ENCODE results near the gene PCCA. TPM values are rescaled to one million over a fixed set of nuclear protein-coding genes. Genes with fewer than 3 reads are reported as not detected.
"Not testable (repeated sequence)": the region's sequence is repeated elsewhere in the genome, so short reads cannot be mapped to it uniquely, and the experiment has no call there.

Gene PCCA
- total RNA-seq, 4 donors from 2014 or later = 29.5 to 55.5 (median 38.3) TPM

DNA sequence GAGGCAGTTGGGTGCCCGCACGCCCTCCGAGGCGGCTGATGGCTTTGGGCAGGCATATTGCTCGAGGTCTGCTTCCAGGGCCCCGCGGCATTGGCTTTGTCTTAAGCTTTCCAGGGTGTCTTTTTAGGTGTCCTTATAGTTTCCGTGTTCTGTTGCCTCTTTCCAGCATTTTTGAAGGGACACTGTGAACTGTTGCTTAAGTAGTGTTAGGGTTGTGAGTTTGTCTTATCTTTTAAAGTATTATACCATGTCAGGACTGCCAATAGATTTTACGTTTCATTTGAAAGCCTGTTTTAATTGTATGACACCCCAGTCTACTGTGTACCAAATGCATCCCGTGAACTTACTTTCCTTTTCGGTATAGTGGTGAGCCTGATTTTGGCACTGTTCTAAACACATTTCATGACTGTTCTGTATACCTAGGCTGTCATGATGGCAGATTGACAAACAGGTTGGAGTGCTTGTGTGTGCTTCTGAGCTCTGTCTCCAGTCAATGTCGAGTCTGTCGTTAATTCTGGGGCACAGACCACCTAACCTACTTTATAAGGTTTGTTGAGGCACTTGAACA is 656 bp downstream of the PCCA start:
- WGBS, 2 donors = 1 to 4% methylated on average over 12 to 13 of the region's 13 CpGs
- no peaks in the 10 kb centered on the region for H3K9me3 ChIP-seq
- no peak for DNase-seq (ENCODE audit: low spot score in 2 of 2)

DNA sequence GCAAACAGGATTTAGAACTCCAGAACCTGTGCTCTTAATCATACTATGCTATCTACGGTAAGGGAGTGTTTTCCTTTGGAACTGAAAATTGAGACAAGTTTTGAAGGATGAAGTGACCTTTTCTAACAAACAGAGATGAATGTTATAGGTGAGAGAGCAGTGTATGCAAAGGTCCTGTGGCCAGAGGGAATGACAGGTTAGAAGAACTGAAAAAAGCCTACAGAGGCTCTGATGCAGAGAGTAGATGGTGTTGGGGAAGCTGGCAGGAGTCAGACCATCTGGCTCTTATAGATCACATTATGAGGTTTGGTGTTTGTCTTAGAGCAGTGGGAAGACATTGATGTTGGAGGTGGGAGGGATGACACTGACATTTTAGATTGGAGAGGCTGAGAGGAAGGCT is 2.0 kb downstream of the PCCA start:
- WGBS, 2 donors = 84 to 100% methylated on average over 1 of the region's 1 CpG
- no peaks in the 10 kb centered on the region for H3K27me3 ChIP-seq
- H3K27ac ChIP-seq = no peak overlapping the region
- peaks cover 0 to 5% (median 0%) of the 10 kb centered on the region in 3 donors for H3K36me3 ChIP-seq
- TF ChIP-seq, protein P1, sequence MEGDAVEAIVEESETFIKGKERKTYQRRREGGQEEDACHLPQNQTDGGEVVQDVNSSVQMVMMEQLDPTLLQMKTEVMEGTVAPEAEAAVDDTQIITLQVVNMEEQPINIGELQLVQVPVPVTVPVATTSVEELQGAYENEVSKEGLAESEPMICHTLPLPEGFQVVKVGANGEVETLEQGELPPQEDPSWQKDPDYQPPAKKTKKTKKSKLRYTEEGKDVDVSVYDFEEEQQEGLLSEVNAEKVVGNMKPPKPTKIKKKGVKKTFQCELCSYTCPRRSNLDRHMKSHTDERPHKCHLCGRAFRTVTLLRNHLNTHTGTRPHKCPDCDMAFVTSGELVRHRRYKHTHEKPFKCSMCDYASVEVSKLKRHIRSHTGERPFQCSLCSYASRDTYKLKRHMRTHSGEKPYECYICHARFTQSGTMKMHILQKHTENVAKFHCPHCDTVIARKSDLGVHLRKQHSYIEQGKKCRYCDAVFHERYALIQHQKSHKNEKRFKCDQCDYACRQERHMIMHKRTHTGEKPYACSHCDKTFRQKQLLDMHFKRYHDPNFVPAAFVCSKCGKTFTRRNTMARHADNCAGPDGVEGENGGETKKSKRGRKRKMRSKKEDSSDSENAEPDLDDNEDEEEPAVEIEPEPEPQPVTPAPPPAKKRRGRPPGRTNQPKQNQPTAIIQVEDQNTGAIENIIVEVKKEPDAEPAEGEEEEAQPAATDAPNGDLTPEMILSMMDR (IDR thresholded peaks at IDR 0.05) = no peak
- TF ChIP-seq POLR2A (IDR thresholded peaks at IDR 0.05) = no peak
- TF ChIP-seq EP300 (IDR thresholded peaks at IDR 0.05) = no peak
- H3K4me1 ChIP-seq = peaks cover 0 to 33% (median 3%) of the 10 kb centered on the region in 4 donors
- peaks cover 0 to 3% (median 0%) of the 10 kb centered on the region in 4 donors for H3K9me3 ChIP-seq
- no peak overlapping the region for H3K4me3 ChIP-seq
- DNase-seq (ENCODE audit: low spot score in 2 of 2) = no peak

More for the DNA sequence above, 656 bp downstream of the PCCA start:
- Histone ChIP-seq H3K27ac (peak overlapping the region; percentile 45 to 91 (median 67)), H3K27me3 (no peaks in the 10 kb centered on the region), H3K4me3 (peak overlapping the region; percentile 58 to 98 (median 75)), H3K36me3 (no peaks in the 10 kb centered on the region), H3K4me1 (peaks cover 0 to 33% (median 3%) of the 10 kb centered on the region in 4 donors)
- TF ChIP-seq EP300 (IDR thresholded peaks at IDR 0.05) (no peak), POLR2A (IDR thresholded peaks at IDR 0.05) (no peak)
- TF ChIP-seq, protein P1 (IDR thresholded peaks at IDR 0.05) = no peak

DNA sequence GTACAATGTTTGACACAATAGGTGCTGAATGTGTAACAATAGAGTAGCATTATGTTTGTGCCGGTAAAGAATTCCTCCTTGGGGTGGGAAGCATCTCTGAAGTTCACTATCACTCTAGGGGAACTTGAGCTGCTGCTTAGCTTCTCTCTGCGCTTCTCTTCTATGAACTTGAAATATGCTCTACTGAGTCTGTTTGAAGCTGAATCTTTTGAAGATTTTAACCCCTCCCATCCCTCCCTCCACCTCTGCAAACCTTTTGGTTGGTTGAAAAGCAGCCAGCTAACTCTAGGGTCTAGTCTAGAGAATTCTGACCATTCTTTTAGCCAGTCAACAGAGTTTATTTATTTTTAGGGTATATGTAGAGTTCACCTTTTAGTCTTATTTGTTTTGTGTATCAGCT is 2.5 kb downstream of the PCCA start:
- TF ChIP-seq, protein P1 (IDR thresholded peaks at IDR 0.05) = no peak
- TF ChIP-seq POLR2A (IDR thresholded peaks at IDR 0.05) = no peak
- no peak for TF ChIP-seq EP300 (IDR thresholded peaks at IDR 0.05)
- DNase-seq (ENCODE audit: low spot score in 2 of 2) = no peak
- peaks cover 0 to 3% (median 0%) of the 10 kb centered on the region in 4 donors for H3K9me3 ChIP-seq
- H3K4me1 ChIP-seq = peaks cover 0 to 33% (median 3%) of the 10 kb centered on the region in 4 donors
- H3K4me3 ChIP-seq = no peak overlapping the region
- H3K27me3 ChIP-seq = no peaks in the 10 kb centered on the region
- peaks cover 0 to 5% (median 0%) of the 10 kb centered on the region in 3 donors for H3K36me3 ChIP-seq
- H3K27ac ChIP-seq = no peak overlapping the region
- WGBS, 2 donors = 73 to 78% methylated on average over 2 of the region's 2 CpGs

DNA sequence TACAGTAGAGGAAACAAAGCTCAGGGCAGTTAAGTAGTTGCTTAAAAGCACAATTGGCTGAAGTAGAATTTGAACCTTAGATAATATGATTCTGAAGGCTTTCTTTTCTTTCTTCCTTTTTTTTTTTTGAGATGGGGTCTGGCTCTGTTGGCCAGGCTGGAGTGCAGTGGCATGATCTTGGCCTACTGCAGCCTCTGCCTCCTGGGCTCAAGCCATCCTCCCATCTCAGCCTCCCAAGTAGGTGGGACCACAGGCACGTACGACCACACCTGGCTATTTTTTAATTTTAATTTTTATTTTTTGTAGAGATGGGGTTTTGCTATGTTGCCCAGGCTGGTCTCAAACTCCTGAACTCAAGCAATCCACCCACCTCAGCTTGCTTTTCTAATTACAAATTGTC is 3.4 kb downstream of the PCCA start:
- DNase-seq (ENCODE audit: low spot score in 2 of 2) = not testable (repeated sequence)

DNA sequence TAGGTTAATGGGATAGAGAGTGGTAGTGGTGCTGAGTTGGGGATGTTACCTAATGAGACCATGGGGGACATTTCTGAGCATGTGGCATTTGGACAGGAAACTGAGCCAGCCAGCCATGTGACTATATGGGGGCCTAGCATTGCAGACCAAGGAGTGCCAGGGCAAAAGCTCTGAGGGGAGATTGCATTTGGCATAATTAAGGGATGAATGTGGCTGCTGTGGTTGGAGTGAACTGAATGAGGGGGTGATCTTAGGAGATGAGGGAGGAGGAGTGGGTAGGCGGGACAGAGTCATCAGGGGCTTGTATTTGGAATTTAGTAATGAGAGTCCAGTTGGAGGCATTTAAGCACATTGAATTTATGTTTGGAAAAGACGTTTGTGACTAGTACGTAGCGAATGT is 6.6 kb downstream of the PCCA start:
- H3K27me3 ChIP-seq = no peaks in the 10 kb centered on the region
- peaks cover 0 to 23% (median 3%) of the 10 kb centered on the region in 4 donors for H3K4me1 ChIP-seq
- H3K4me3 ChIP-seq = no peak overlapping the region
- no peak overlapping the region for H3K27ac ChIP-seq
- TF ChIP-seq EP300 (IDR thresholded peaks at IDR 0.05) = no peak
- TF ChIP-seq, protein P1 (IDR thresholded peaks at IDR 0.05) = no peak
- TF ChIP-seq POLR2A (IDR thresholded peaks at IDR 0.05) = no peak
- peaks cover 0 to 5% (median 0%) of the 10 kb centered on the region in 3 donors for H3K36me3 ChIP-seq
- peaks cover 0 to 3% (median 0%) of the 10 kb centered on the region in 4 donors for H3K9me3 ChIP-seq
- no peak for DNase-seq (ENCODE audit: low spot score in 2 of 2)
- 76 to 77% methylated on average over 4 of the region's 4 CpGs for WGBS, 2 donors

More for the DNA sequence above, 3.4 kb downstream of the PCCA start:
- WGBS, 2 donors = 93 to 95% methylated on average over 2 of the region's 2 CpGs
- H3K36me3 ChIP-seq, H3K27ac ChIP-seq, H3K27me3 ChIP-seq, H3K9me3 ChIP-seq, H3K4me3 ChIP-seq: not testable (repeated sequence)
- H3K4me1 ChIP-seq = peaks cover 0 to 32% (median 3%) of the 10 kb centered on the region in 4 donors

Data from tibial nerve (tissue), 4 donors.